Neuronal stem cell (in vitro differentiated cells): ENCODE data around the gene RBM20.

Experiments used
- DNase-seq: peaks from one replicate; pipeline ENCODE4 v3.0.0-alpha.2; 2013; ENCODE audit warnings: low spot score
- H2AFZ ChIP-seq: one replicate; pipeline ENCODE4 v1.6.1; 2013; ENCODE audit warnings: mild to moderate bottlenecking, low read length, inconsistent platforms
- H2AK5ac ChIP-seq: 2 replicates; pipeline ENCODE4 v1.6.1; 2013; ENCODE audit warnings: low read depth, mild to moderate bottlenecking, inconsistent platforms, low read length, moderate library complexity, mixed read lengths
- H2BK120ac ChIP-seq: 2 replicates; pipeline ENCODE4 v1.6.1; 2013; ENCODE audit warnings: low read depth, mild to moderate bottlenecking, inconsistent platforms, low read length, moderate library complexity, mixed read lengths
- H2BK12ac ChIP-seq: one replicate; pipeline ENCODE4 v1.6.1; 2013; ENCODE audit warnings: low read length, inconsistent platforms
- H2BK15ac ChIP-seq: 2 replicates; pipeline ENCODE4 v1.6.1; 2013; ENCODE audit warnings: mild to moderate bottlenecking, low read length, inconsistent platforms, mixed read lengths
- H2BK5ac ChIP-seq: one replicate; pipeline ENCODE4 v1.6.1; 2013; ENCODE audit warnings: inconsistent platforms, mild to moderate bottlenecking, low read length, moderate library complexity
- H3K14ac ChIP-seq: one replicate; pipeline ENCODE4 v1.6.1; 2013; ENCODE audit warnings: low read length, inconsistent platforms
- H3K18ac ChIP-seq: 2 replicates; pipeline ENCODE4 v1.6.1; 2013; ENCODE audit warnings: low read length, inconsistent platforms
- H3K23ac ChIP-seq: 2 replicates; pipeline ENCODE4 v1.6.1; 2013; ENCODE audit warnings: low read depth, mild to moderate bottlenecking, mixed read lengths, low read length, inconsistent platforms; ENCODE audit not compliant: poor library complexity
- H3K27ac ChIP-seq: replicated peaks from 3 replicates; pipeline ENCODE4 v1.5.1; 2013; ENCODE audit warnings: low read length, inconsistent platforms
- H3K27me3 ChIP-seq, 3 experiments: 2 replicates each; pipeline ENCODE4 v1.6.1; 2013; ENCODE audit warnings: low read length in 3 of 3, mild to moderate bottlenecking in 2 of 3, inconsistent platforms in 1 of 3, low read depth in 1 of 3, mixed read lengths in 1 of 3, moderate library complexity in 1 of 3; ENCODE audit not compliant: control insufficient read depth in 3 of 3, insufficient read depth in 3 of 3
- H3K36me3 ChIP-seq, 2 donors: replicated peaks in 1 of 2; 2 replicates each; pipeline ENCODE4 v1.6.1; 2013; ENCODE audit warnings: low read length in 2 of 2; ENCODE audit not compliant: control insufficient read depth in 2 of 2, insufficient read depth in 2 of 2
- H3K4ac ChIP-seq: 2 replicates; pipeline ENCODE4 v1.6.1; 2013; ENCODE audit warnings: inconsistent platforms, mild to moderate bottlenecking, low read length, moderate library complexity
- H3K4me1 ChIP-seq, 2 donors: 1 replicate in 1 of 2; 2 replicates in 1 of 2; pipeline ENCODE4 v1.6.1; 2013; ENCODE audit warnings: low read length in 2 of 2, low read depth in 1 of 2; ENCODE audit not compliant: control insufficient read depth in 2 of 2, insufficient read depth in 1 of 2
- H3K4me2 ChIP-seq: one replicate; pipeline ENCODE4 v1.6.1; 2013; ENCODE audit warnings: mild to moderate bottlenecking, low read length, inconsistent platforms; ENCODE audit not compliant: insufficient read depth, poor library complexity, severe bottlenecking
- H3K4me3 ChIP-seq, 2 donors: 2 replicates each; pipeline ENCODE4 v1.5.1; 2013; ENCODE audit warnings: low read length in 2 of 2, mild to moderate bottlenecking in 2 of 2, inconsistent platforms in 1 of 2, moderate library complexity in 1 of 2
- H3K79me1 ChIP-seq: one replicate; pipeline ENCODE4 v1.6.1; 2013; ENCODE audit warnings: low read depth, mild to moderate bottlenecking, inconsistent platforms, low read length, moderate library complexity
- H3K9ac ChIP-seq: one replicate; pipeline ENCODE4 v1.6.1; 2013; ENCODE audit warnings: mild to moderate bottlenecking, low read depth, low read length, inconsistent platforms; ENCODE audit not compliant: poor library complexity
- H3K9me3 ChIP-seq, 2 donors: replicated peaks in 1 of 2; 2 replicates each; pipeline versions ENCODE3 to v1.6.1; 2013; ENCODE audit warnings: low read length in 2 of 2, mild to moderate bottlenecking in 2 of 2, inconsistent platforms in 1 of 2, low read depth in 1 of 2, mixed read lengths in 1 of 2, moderate library complexity in 1 of 2; ENCODE audit not compliant: control insufficient read depth in 2 of 2, insufficient read depth in 1 of 2
- H4K8ac ChIP-seq: one replicate; pipeline ENCODE4 v1.6.1; 2013; ENCODE audit warnings: low read depth, mild to moderate bottlenecking, inconsistent platforms, low read length, moderate library complexity
- H4K91ac ChIP-seq: one replicate; pipeline ENCODE4 v1.6.1; 2013; ENCODE audit warnings: low read length, low read depth, mild to moderate bottlenecking, inconsistent platforms; ENCODE audit not compliant: poor library complexity
- WGBS, 2 donors: extraction: QIAGEN DNeasy Blood & Tissue Kit; methylation state at CpG; one replicate each; pipeline ENCODE4 v1.1.7; 2013; ENCODE audit warnings: missing lambda C conversion rate in 2 of 2, mixed read lengths in 1 of 2; ENCODE audit not compliant: insufficient read length in 2 of 2, insufficient replicate concordance in 1 of 2; ENCODE audit errors: extremely low coverage in 2 of 2; 5-methylcytosine and 5-hydroxymethylcytosine counted together

Gene RBM20

DNA sequence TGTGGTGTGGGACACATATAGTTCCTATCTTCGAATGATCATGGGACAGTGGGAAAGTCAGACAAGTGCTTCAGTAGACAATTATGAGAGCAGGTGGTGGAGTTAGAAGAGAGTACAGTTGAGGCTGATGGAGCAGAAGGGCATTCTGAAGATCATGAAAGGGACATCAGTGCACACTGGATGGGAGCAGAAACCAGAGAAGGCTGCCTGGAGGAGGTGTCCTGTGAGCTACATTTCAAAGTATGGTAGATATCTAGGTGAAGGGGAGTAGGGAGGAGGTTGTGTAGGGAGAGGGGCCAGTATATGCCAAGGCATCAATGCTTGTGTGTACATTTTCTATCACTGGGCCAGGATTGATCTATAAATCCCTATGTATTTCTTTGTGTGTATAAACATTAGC is 127.3 kb downstream of the RBM20 start:
- Histone ChIP-seq H4K8ac (no peak overlapping the region), H2BK15ac (no peak overlapping the region), H3K23ac (no peak overlapping the region), H3K27ac (no peak overlapping the region), H3K4me3 (no peak overlapping the region), H3K36me3 (no peaks in the 10 kb centered on the region), H2AFZ (no peak overlapping the region), H2BK5ac (no peak overlapping the region), H3K9me3 (no peaks in the 10 kb centered on the region), H3K4me1 (no peaks in the 10 kb centered on the region), H3K27me3 (no peaks in the 10 kb centered on the region), H3K4ac (no peak overlapping the region), H3K79me1 (no peaks in the 10 kb centered on the region), H3K9ac (no peak overlapping the region), H3K18ac (no peak overlapping the region), H4K91ac (no peak overlapping the region), H2AK5ac (no peak overlapping the region), H3K14ac (no peak overlapping the region), H3K4me2 (no peak overlapping the region), H2BK120ac (no peak overlapping the region), H2BK12ac (no peak overlapping the region)
- WGBS, 2 donors, result no CpG with 5 or more reads among the region's 1 CpG
- no peak for DNase-seq

DNA sequence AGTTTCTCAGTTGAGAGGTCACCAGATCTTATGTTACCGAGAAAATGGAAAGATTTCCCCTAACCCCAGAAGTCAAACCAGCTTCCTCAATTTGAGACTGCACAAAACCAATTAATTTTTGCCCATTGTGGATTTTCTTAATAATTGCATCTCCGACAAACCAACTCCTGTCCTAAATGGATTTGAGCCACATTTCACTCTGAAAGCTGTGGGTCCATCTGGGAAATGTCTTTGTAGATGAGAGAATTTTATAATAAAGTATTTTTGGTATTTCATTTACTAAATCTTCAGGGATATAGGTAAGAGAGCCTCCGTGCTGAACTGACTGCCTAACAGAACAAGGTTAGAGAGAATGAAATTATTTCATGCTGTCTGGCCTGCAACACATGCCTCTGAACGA is 127.9 kb downstream of the RBM20 start:
- no peak overlapping the region for H3K23ac ChIP-seq
- no peak overlapping the region for H3K14ac ChIP-seq
- no peak overlapping the region for H4K91ac ChIP-seq
- H3K18ac ChIP-seq, result no peak overlapping the region
- no CpG with 5 or more reads among the region's 4 CpGs for WGBS, 2 donors
- H3K4me3 ChIP-seq, result no peak overlapping the region
- H3K27ac ChIP-seq, result no peak overlapping the region
- no peaks in the 10 kb centered on the region for H3K27me3 ChIP-seq
- no peaks in the 10 kb centered on the region for H3K36me3 ChIP-seq
- no peak overlapping the region for H2BK120ac ChIP-seq
- H2BK5ac ChIP-seq, result no peak overlapping the region
- no peak overlapping the region for H2AFZ ChIP-seq
- H3K9ac ChIP-seq, result no peak overlapping the region
- H3K4ac ChIP-seq, result no peak overlapping the region
- no peaks in the 10 kb centered on the region for H3K79me1 ChIP-seq
- no peak overlapping the region for H2BK12ac ChIP-seq
- no peaks in the 10 kb centered on the region for H3K9me3 ChIP-seq
- no peak overlapping the region for H4K8ac ChIP-seq
- no peak for DNase-seq
- H3K4me1 ChIP-seq, result no peaks in the 10 kb centered on the region
- H3K4me2 ChIP-seq, result no peak overlapping the region
- no peak overlapping the region for H2AK5ac ChIP-seq
- H2BK15ac ChIP-seq, result no peak overlapping the region

DNA sequence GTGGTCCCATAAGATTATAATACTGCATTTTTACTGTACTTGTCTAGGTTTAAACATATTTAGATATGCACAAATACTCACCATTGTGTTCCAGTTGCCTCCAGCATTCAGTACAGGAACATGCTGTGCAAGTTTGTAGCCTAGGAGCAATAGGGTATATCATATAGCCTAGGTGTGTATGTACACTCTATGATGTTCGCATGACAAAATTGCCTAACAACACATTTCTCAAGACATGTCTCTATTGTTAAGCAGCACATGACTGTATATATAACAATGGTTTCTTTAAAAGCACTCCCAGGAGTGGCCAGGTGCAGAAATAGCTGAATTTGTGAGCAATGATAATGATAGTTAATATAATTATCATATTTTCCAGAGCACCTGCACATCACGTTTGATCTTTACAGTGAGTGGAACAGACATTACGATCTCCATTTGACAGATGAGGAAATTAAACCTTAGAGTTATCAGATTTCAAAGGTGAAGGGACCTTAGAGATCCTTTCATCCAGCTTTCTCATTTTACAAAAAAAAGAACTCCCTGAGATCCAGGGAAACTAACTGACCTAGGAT is 128.4 kb downstream of the RBM20 start:
- no peak overlapping the region for H4K8ac ChIP-seq
- H3K4ac ChIP-seq, result no peak overlapping the region
- H2AK5ac ChIP-seq, result no peak overlapping the region
- no peak for DNase-seq
- H3K4me3 ChIP-seq, result no peak overlapping the region
- H3K27ac ChIP-seq, result no peak overlapping the region
- no peaks in the 10 kb centered on the region for H3K4me1 ChIP-seq
- no peak overlapping the region for H2BK15ac ChIP-seq
- no peaks in the 10 kb centered on the region for H3K36me3 ChIP-seq
- H3K18ac ChIP-seq, result no peak overlapping the region
- no peaks in the 10 kb centered on the region for H3K9me3 ChIP-seq
- H3K14ac ChIP-seq, result no peak overlapping the region
- no peak overlapping the region for H3K9ac ChIP-seq
- no peak overlapping the region for H2AFZ ChIP-seq
- H3K4me2 ChIP-seq, result no peak overlapping the region
- no peak overlapping the region for H2BK12ac ChIP-seq
- H2BK5ac ChIP-seq, result no peak overlapping the region
- H3K27me3 ChIP-seq, result no peaks in the 10 kb centered on the region
- H3K79me1 ChIP-seq, result no peaks in the 10 kb centered on the region
- H2BK120ac ChIP-seq, result no peak overlapping the region
- WGBS, 2 donors, result no CpG with 5 or more reads among the region's 3 CpGs
- no peak overlapping the region for H3K23ac ChIP-seq
- no peak overlapping the region for H4K91ac ChIP-seq

GRCh38 chr10:110773693-110774068 is 129.5 kb downstream of the RBM20 start:
- H3K79me1 ChIP-seq, result no peaks in the 10 kb centered on the region
- no peak overlapping the region for H3K4me3 ChIP-seq
- WGBS, 2 donors, result no CpG with 5 or more reads among the region's 7 CpGs
- no peak overlapping the region for H4K91ac ChIP-seq
- no peaks in the 10 kb centered on the region for H3K27me3 ChIP-seq
- no peak overlapping the region for H3K27ac ChIP-seq
- no peak overlapping the region for H3K9ac ChIP-seq
- H3K4me1 ChIP-seq, result no peaks in the 10 kb centered on the region
- no peak for DNase-seq
- H3K18ac ChIP-seq, result no peak overlapping the region
- peak overlapping the region; percentile 16 for H2AFZ ChIP-seq
- H4K8ac ChIP-seq, result no peak overlapping the region
- no peak overlapping the region for H3K23ac ChIP-seq
- H2BK15ac ChIP-seq, result no peak overlapping the region
- H2BK120ac ChIP-seq, result no peak overlapping the region
- H2BK5ac ChIP-seq, result no peak overlapping the region
- H2AK5ac ChIP-seq, result no peak overlapping the region
- H3K9me3 ChIP-seq, result no peaks in the 10 kb centered on the region
- H3K14ac ChIP-seq, result no peak overlapping the region
- H2BK12ac ChIP-seq, result no peak overlapping the region
- no peak overlapping the region for H3K4me2 ChIP-seq
- H3K36me3 ChIP-seq, result no peaks in the 10 kb centered on the region
- H3K4ac ChIP-seq, result no peak overlapping the region
